GM18951 (cell line): ENCODE data around the gene CSH2.
"Not testable (repeated sequence)": the region's sequence is repeated elsewhere in the genome, so short reads cannot be mapped to it uniquely, and the experiment has no call there.

Experiments used
- POLR2A ChIP-seq: IDR thresholded peaks from 4 replicates; pipeline ENCODE4 v1.6.1; 2011; ENCODE audit warnings: mild to moderate bottlenecking; ENCODE audit not compliant: insufficient read length, insufficient read depth; ENCODE audit errors: extremely low read depth
- in situ Hi-C: fragments of 300-500 bp; cut with MboI; formaldehyde crosslinking; loops from one replicate; pipeline ENCODE4 v1.12.0; 2022; ENCODE audit warnings: low sequenced_read_pairs, mixed read lengths, inconsistent platforms; ENCODE audit not compliant: unreplicated experiment

CSH2 gene

DNA sequence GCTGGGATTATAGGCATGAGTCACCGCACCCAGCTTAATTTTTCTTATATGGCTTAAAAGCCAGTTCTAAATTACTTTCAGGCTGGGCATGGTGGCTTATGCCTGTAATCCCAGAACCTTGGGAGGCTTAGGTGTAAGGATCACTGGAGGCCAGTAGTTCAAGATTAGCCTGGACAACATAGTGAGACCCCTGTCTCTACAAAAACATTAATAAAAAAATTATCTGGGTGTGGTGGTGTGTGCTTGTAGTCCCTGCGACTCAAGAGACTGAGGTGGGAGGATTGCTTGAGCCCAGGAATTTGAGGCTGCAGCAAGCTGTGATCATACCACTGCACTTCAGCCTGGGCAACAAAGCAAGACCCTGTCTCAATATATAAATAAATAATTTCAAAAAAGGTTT, 20.2 kb downstream of the CSH2 start:
- TF ChIP-seq POLR2A = no peak
- in situ Hi-C loops = no loop called here

DNA sequence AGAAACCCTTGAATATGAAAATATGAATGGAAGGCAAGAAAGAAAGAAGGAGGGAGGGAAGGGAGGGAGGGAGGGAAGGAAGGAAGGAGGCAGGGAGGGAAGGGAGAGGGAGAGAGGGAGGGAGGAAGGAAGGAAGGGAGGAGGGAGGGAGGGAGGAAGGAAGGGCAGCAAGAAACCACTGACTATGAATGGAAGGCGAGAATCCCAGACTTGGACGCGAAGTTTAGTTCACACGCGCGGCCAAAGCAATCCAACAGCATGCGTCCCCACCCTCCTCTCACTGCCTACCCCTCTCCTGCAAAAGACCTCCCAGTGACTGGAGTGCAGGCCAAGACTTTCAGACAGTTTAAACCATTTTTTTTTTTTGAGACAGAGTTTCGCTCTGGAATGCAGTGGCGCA, 23.1 kb downstream of the CSH2 start:
- TF ChIP-seq POLR2A = no peak
- in situ Hi-C loops = no loop called here

DNA sequence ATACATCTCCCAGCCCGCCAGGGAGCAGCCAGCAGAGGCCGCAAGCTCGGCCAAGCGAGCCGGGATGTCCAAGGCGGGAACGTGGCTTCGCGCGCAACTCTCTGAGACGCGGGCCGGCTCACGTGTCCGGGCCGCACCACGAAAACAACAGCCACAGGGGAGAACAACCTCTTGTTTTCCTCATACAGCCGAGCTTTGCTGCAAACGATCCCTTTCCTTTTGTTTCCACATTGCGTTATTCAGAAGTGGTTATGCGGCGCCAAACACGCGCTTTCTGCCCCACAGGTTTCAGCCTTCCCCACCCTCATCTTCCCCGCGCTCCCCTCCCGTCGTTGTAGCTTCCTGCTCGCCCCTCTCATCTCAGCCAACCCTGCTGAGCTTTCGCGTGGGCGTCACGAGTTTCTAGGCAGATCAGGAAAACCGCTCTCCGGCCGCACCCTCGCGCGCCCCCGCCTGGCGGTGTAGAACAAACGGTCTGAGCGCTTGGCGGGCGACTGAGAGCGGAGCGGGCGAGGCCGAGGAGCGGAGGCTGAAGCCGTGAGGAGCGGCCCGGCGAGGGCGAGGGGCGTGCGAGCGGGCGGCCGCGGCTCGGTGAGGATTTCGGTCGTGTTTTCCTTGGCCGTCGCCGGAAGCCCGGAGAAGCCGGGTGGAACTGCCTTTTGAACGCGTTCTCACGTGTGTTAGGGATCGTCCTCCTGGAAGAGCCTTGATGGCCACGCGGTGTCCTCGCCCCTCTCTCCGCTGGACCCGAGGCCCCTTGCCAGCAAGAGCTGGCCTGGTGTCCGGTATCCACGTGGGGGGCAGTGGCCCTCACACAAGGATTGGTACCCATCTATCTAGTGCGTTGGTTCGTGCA, 24.4 kb downstream of the CSH2 start:
- TF ChIP-seq POLR2A = peak; percentile 34
- in situ Hi-C loops = no loop called here

DNA sequence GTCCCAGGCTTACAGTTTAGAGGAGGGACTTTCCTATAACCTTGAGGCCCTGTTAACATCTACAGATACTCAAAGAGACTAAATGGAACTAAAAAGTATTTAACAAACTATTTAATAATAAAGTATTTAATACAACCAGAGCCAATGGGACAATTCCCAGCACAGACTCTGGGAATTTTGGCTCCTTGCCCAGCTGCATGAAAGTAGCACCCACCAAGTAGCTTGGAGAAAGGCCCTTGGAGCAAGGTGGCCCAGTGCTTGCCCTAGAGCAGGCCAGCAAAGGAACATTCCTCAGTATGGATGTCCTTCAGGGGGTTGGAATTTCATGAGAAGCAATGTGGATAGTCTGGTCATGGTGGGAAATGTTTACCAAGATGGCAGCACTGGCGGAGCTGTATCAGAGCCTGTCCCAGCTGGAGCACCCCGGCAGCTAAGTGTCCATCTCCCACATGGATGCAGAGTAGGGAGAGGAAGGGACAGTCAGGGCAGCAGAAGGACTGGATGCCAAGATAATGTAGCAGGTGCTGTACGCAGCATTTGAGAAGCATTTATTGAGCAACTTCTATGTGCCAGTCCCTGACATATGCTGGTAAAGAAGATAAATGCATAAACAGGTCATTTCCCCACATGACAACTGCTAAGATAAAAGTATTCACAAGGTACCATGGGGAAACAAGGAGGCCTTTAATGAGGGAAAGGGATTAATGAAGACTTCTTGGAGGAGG, 25.8 kb downstream of the CSH2 start:
- in situ Hi-C loops = no loop called here
- TF ChIP-seq POLR2A = no peak

DNA sequence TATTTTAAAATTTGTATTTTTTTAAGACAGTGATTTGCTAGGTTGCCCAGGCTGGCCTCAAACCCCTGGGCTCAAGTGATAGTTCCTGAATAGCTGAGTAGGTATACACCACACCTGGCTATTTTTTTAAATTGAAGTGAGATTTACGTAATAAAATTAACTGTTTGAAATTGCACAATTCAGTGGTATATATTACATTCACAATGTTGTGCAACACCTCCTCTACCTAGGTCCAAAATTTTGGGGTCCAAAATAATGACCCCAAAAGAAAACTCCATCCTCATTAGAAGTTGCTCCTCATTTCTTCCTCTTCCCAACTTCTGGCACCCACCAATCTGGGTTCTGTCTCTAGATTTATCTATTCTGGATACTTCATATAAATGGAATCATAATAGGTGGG, 28.0 kb downstream of the CSH2 start:
- in situ Hi-C loops = no loop called here
- no peak for TF ChIP-seq POLR2A

DNA sequence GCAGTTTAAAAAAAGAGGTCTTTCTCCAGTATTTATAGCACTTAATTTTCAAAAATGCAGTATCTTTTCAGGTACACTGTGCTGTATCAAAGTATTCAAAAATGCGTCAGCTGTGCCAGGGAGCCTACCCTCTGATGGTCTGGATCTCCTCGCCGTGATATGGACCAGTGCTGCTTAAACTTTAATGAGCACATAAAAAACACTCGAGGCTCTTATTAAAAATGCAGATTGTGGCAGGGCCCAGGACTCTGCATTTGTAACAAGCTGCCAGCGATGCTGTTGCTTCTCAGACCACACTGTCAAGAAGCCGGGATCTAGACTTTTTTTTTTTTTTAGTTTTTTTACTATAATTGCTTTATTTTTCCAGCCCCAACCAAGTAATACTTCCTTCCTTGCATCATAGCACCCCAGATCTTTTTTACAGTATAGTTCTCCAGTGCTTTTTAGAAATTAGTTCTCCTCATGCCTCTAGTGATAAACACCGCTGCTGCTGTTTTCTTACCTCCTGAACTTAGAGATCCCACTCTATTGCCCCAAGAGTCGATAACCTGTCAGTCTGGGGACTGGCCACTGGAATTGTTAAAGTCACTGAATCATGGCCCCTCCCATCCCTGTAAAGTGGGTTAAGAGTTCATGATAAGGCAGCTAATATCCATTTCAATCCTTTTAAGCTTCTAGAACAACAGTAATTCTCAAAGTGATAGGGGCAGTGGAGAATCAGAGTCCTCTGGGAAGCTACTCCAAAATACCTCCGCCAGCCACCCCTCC, 29.4 kb downstream of the CSH2 start:
- in situ Hi-C loops = no loop called here
- TF ChIP-seq POLR2A = no peak

DNA sequence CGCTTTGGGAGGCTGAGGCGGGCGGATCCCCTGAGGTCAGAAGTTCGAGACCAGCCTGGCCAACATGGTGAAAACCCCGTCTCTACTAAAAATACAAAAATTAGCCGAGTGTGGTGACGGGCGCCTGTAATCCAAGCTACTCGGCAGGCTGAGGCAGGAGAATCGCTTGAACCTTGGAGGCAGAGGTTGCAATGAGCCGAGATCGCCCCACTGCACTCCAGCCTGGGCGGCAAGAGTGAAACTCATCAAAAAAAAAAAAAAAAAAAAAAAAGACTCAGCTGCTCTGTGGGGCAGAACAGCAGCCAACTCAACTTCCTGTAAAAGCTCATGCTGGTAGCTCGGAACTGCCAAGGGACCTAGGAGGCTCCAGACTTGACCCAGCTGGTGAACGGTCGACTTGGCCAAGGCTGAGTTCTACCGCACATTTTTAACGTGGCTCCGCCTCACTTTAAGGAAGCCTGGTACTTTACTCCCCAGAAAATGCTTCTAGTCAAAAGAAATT, 30.0 kb downstream of the CSH2 start:
- TF ChIP-seq POLR2A = peak; percentile 27
- in situ Hi-C loops = not testable (repeated sequence)

DNA sequence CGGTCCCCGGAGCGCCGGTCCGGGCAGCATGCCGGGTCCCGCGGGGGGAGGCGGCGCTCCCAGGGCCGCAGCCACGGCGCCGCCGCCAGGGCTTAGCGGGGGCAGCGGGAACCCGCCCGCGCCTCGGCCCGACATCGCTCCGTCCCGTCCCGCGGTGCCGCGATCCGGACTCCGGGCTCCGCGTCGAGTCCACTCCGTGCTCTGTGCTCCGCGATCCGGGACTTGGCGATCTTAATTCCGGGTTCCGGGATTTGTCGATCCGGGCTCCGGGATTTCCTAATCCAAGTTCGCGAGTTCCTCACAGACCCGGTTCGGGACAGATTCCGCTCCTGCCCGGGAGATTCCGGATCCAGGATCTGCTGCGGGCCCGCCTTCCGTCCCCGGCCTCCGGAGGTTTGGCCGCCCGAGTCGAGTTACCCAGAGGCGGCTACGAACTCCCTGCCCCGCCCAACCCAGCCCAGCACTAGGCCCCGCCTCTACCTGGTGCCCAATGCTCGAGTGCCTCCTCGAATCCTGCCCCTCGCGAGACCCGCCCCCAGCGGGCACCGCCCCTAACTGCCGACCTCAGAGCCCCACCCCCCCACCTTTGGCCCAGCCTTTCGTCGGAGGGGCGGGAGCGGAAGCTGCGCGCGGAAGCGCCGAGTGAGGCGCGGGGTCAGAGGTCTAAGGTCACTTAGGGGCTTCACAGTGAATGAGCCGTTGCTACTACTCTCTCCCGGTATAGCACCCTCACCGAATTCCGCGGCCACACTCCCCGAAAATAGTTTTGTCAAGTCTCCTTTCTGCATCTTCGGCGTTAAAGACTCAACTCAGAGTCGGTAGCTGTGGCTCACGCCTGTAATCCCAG, 30.7 kb downstream of the CSH2 start, which contains the start of gene SMARCD2:
Gene SMARCD2 (minus strand): TSS at position 146 of the 847 bp plus-strand sequence. CDS start 11 bp downstream, at position 135.
- in situ Hi-C loops = no loop called here
- TF ChIP-seq POLR2A = peak; percentile 86

DNA sequence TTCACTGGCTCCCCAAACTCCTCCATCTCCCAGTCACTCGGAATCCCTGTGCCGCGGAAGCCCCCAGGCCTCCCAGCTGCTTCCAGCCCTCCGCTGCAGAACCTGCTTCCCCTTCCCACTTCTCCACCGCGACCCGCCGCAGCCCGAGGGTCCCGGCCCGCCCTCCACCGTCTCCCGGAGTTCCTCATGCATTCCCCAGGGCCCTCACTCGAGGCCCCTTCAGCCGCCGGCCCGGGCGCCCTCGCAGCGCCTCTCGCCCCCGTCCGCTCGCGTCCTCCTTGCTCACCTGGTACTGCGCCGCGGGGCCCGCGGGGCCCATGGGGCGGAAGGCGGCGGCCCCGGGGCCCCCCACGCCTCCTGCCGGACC, 31.3 kb downstream of the CSH2 start:
- in situ Hi-C loops = no loop called here
- no peak for TF ChIP-seq POLR2A

DNA sequence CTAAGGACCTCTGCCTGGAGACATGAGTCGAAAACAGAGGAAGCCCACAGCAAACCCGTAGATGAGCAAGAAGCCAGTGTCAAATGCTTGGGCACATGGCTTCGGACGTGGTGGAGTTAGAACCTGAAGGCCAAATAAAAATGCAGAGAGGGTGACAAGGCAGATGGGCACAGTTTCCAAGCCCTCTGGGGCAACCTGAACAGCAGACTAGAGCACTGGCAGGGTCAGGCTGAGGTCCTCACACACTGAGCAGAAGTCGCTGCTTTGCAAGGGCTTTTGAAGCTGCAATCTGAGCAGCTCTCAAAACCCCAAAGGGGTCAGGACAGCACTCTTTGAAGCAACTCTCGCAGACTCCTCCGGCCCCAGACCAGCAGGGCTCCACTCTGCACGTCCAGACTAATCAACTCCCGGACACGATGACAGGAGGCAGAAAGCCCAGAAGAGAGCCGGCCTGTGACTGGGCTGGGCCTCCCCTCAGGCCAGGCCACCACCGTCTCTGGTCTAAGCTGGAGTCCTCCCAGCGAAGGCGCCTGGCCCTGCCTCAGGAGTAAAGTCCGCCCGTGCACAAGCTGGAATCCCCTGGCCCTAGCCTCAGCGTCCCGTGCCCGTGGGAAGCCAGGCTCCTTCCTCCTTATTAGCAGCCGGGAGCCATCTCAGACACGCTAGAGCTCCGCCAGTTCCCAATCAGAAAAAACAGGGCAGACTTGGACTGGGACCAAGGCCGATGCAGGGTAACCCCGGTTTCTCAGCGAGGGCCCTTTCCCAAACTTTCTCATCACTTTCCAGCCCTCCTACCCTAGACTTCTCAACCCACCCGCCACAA, 31.9 kb downstream of the CSH2 start:
- no peak for TF ChIP-seq POLR2A
- in situ Hi-C loops = no loop called here

DNA sequence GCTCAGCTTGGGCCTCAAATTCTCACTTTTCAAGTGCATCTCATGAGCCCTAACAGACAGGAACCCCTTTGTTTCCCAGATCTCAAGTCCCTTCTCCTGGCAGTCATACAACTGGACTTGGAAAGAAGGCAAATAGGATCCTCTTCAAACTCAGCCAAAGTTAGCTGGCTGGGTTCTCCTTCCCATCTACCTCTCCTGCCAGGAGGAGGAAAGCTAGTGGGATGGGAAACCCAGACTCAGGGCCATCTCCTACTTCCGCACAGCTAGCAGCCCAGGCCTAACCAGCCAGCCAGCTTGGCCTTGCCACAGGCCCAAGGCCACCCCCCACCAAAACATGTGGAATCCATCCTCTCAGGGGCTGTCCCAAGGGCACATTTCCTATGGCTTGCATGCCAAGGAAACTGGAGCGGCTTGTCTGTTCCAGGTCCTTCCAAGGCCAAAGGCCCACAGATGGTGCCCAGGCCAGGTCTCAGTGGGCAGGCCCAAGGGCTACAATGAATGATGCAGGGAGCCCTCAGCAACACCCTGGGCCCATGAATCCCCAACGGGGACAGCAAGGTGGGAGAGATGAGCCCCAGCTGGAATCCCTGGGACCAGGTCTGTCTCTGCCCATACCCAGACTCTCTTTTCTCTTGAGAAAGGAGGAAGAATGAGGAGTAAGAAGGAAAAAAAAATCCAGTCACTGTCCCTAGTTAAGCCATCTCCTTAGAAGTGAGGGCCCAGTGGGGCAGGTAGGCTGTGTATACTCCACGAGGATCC, 32.7 kb downstream of the CSH2 start:
- in situ Hi-C loops = no loop called here
- TF ChIP-seq POLR2A = no peak
